ENCODE results near the gene SLC24A5. TPM values are rescaled to one million over a fixed set of nuclear protein-coding genes. Genes with fewer than 3 reads are reported as not detected.

SLC24A5 gene
- total and polyA plus RNA-seq, 9 of the 15 experiments (the other 6 are each of a cell fraction or from before 2014, with no cell fraction given), result not detected

- no peak for FAIRE-seq
- BruUV-seq (replicated peaks), result no TSS peak
- DNase-seq (ENCODE audit: extremely low read depth in 1 of 4, low spot score in 3 of 4), result no peak
- Histone ChIP-seq H3K4me3 (no peak overlapping the region), H2AFZ (ENCODE audit: low read depth, low read length) (no peak overlapping the region), H3K4me2 (ENCODE audit: insufficient read depth, low read length) (no peak overlapping the region), H3K27me3 (ENCODE audit: control insufficient read depth in 2 of 2, insufficient read depth in 2 of 2, low read length in 2 of 2) (no peaks in the 10 kb centered on the region), H3K4me1 (replicated peaks in 1 of 2; ENCODE audit: control insufficient read depth in 2 of 2, insufficient read depth in 2 of 2, low read length in 2 of 2) (no peaks in the 10 kb centered on the region), H3K9ac (ENCODE audit: insufficient read depth in 1 of 2, low read depth in 2 of 2, low read length in 2 of 2) (no peak overlapping the region), H3K9me3 (replicated peaks; ENCODE audit: control insufficient read depth, insufficient read depth, low read depth, low read length) (no peaks in the 10 kb centered on the region), H4K20me1 (replicated peaks; ENCODE audit: control insufficient read depth, insufficient read depth, low read length) (no peaks in the 10 kb centered on the region), H3K27ac (ENCODE audit: extremely low read depth, low read depth, low read length) (no peak overlapping the region), H3K36me3 (ENCODE audit: control insufficient read depth, insufficient read depth, low read length) (no peaks in the 10 kb centered on the region), H3K9me1 (ENCODE audit: control insufficient read depth, insufficient read depth, low read length) (no peaks in the 10 kb centered on the region), H3K79me2 (ENCODE audit: control insufficient read depth, insufficient read depth, low read length) (no peaks in the 10 kb centered on the region)
- CTCF ChIA-PET (ENCODE audit: low intra/inter-chr PET ratio), result no interaction called here
- in situ Hi-C loops (cut with MboI), result no loop called here
- 0% methylated on average over 2 of the region's 2 CpGs for WGBS (ENCODE audit: insufficient coverage, low coverage, missing lambda C conversion rate)
- TF ChIP-seq TFE3 (CRISPR knock-in tag; IDR thresholded peaks at IDR 0.05) (no peak), ZBTB11 (CRISPR knock-in tag; IDR thresholded peaks at IDR 0.05) (no peak), ZNF253 (CRISPR knock-in tag; conservative IDR thresholded peaks at IDR 0.05) (no peak), HIVEP1 (CRISPR knock-in tag; IDR thresholded peaks at IDR 0.05) (no peak), ZNF239 (CRISPR knock-in tag; IDR thresholded peaks at IDR 0.05) (no peak), ZNF12 (CRISPR knock-in tag; IDR thresholded peaks at IDR 0.05) (no peak)
- ATAC-seq, result no peak
- intact Hi-C loops (cut with micrococcal nuclease), result no loop called here
- POLR2A ChIA-PET, result no interaction called here
Observed at GRCh38 chr15:48090115-48090514, 30.7 kb upstream of the SLC24A5 start.

Measured in K562 (cell line).